ENCODE results near the gene MRPS6.

MRPS6 gene

DNA sequence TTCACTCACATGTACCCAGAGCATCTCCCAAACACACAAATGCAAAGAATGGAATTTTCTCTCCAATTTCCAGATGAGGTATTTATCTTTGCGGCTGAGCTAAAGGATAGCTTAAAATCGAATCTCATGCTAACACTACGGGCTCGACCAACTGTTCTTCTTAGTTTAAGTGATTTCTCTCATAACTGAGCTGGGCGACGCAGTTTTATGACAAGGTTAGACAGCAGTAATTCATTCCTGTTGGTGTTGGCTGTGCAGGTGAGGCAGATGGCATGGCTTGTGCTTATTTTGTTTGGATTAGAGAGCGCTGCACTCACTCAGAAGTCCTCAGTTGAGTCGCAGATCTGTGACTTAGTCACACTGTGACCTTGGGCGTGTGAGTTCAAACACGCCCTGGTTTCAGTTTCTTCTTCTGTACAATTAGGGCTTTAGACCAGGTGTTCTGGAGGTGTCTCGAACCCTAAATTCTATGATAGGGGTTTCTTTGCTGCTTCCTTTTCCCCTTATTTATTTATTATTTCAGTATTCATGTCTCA lies 41.5 kb upstream of the MRPS6 start:
- Histone ChIP-seq H3K4me3 (ENCODE audit: low read depth, low read length) (no peak overlapping the region), H3K4me1 (no peaks in the 10 kb centered on the region), H3K27me3 (no peaks in the 10 kb centered on the region), H3K36me3 (no peaks in the 10 kb centered on the region), H3K9me3 (no peaks in the 10 kb centered on the region)
- no peak for DNase-seq
- TF ChIP-seq, protein P1, sequence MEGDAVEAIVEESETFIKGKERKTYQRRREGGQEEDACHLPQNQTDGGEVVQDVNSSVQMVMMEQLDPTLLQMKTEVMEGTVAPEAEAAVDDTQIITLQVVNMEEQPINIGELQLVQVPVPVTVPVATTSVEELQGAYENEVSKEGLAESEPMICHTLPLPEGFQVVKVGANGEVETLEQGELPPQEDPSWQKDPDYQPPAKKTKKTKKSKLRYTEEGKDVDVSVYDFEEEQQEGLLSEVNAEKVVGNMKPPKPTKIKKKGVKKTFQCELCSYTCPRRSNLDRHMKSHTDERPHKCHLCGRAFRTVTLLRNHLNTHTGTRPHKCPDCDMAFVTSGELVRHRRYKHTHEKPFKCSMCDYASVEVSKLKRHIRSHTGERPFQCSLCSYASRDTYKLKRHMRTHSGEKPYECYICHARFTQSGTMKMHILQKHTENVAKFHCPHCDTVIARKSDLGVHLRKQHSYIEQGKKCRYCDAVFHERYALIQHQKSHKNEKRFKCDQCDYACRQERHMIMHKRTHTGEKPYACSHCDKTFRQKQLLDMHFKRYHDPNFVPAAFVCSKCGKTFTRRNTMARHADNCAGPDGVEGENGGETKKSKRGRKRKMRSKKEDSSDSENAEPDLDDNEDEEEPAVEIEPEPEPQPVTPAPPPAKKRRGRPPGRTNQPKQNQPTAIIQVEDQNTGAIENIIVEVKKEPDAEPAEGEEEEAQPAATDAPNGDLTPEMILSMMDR (IDR thresholded peaks at IDR 0.05; ENCODE audit: low read depth, low read length): no peak

DNA sequence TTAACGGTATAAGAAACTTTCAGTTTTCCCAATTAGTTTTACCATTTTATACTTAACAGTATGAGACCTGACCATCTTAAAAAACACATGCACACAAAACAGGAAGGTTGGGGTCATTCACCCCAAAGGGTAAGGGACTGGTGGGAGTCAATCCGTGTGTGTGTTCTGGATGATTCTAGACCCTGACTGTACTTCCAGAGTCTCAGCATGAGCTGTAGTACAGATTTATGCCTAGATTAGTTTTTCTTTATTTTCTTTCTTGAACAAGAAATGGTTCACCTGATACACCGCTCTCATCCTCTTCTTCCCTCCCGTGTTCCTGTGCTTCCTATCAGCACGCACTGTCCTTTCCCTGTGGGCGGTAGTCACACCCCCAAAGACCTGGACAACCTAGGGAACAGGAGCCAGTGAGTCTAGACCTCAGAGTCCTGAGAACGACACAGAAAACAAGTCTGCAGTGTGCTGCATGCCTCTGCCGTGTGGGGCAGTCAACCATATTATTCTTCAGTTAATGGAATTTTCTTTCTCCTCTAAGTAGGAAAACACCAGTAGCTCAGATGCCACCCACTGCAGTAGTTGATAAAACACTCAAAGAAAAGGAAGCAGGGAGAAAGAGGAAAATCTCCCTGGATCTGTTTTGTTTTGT lies 38.9 kb upstream of the MRPS6 start:
- peaks cover 11% of the 10 kb centered on the region for H3K27me3 ChIP-seq
- no peaks in the 10 kb centered on the region for H3K36me3 ChIP-seq
- TF ChIP-seq, protein P1 (IDR thresholded peaks at IDR 0.05; ENCODE audit: low read depth, low read length): no peak
- H3K4me1 ChIP-seq: no peaks in the 10 kb centered on the region
- no peak for DNase-seq
- no peaks in the 10 kb centered on the region for H3K9me3 ChIP-seq
- no peak overlapping the region for H3K4me3 ChIP-seq (ENCODE audit: low read depth, low read length)

DNA sequence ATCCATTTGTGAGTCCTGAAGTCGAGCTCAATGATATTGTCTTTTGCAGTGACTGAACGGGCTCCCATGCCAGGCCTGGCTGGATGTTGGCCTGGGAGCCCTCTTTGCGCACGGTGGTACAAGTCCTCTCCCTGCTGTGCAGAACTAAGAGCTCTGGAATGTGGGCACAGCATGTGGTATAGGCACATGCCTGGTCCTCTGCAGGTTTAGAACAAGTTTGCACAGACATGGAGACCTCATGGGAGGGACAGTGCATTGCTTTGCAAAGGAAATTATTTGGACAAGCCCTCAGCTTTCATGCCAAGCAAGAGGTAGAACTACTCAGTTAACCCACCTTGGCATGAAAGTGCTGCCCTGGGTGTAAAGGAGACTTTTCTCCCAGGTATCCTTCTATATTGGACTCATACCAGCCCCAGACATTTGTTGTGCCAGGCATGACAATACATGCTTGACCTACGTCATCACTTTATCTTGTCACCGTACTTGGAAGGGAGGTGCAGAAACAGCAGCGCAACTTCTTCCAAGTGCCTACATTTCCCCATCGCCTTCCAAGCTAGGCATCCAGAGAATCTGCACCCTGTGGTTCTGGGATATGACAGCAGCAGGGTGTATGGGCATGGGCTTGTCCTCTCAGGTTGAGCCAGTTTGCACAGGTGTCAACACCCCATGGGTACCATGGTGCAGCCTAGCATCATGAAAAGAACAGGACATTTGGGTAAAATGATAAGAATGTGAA lies 37.6 kb upstream of the MRPS6 start:
- no peak for DNase-seq
- no peaks in the 10 kb centered on the region for H3K36me3 ChIP-seq
- H3K27me3 ChIP-seq: peaks cover 23% of the 10 kb centered on the region
- H3K4me1 ChIP-seq: no peaks in the 10 kb centered on the region
- TF ChIP-seq, protein P1 (IDR thresholded peaks at IDR 0.05; ENCODE audit: low read depth, low read length): no peak
- no peaks in the 10 kb centered on the region for H3K9me3 ChIP-seq
- H3K4me3 ChIP-seq (ENCODE audit: low read depth, low read length): no peak overlapping the region

DNA sequence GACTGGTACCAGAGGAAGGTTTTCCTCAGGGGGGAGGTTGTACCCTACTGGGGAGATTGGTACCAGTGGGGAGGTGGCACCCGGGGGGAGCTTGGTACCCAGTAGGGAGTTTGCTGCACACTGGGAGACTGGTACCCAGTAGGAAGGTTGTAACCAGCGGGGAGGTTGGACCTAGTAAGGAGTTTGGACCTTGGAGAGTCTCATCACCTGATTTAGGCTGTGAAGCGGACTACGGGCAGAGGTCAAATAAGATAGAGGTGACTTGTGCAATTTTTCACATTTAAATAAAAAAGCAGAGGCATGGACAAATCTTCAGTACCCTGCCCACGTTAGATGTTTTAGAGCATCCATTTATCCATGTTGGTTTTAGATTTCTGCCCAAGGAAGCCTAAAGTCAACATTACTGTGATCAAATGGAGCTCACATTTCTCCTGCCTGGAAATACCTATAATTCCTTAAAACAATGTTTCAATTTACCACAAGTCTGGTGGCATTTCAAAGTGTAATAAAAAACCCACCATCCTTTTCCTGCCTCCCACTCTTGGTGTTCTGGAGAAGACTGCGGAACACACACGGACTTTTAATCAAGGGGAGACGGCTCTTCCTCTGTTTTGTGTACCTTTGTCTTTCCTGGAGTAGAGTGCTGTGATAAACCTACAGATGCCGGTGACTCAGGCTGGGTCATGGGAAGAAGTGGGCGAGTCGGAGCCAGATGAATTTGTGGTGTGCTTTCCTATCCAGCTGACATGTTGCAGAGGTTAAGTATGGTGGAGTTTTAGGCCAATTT lies 36.2 kb upstream of the MRPS6 start:
- no peaks in the 10 kb centered on the region for H3K36me3 ChIP-seq
- peaks cover 36% of the 10 kb centered on the region for H3K27me3 ChIP-seq
- DNase-seq: no peak
- H3K4me1 ChIP-seq: no peaks in the 10 kb centered on the region
- TF ChIP-seq, protein P1 (IDR thresholded peaks at IDR 0.05; ENCODE audit: low read depth, low read length): no peak
- H3K4me3 ChIP-seq (ENCODE audit: low read depth, low read length): no peak overlapping the region
- H3K9me3 ChIP-seq: no peaks in the 10 kb centered on the region

DNA sequence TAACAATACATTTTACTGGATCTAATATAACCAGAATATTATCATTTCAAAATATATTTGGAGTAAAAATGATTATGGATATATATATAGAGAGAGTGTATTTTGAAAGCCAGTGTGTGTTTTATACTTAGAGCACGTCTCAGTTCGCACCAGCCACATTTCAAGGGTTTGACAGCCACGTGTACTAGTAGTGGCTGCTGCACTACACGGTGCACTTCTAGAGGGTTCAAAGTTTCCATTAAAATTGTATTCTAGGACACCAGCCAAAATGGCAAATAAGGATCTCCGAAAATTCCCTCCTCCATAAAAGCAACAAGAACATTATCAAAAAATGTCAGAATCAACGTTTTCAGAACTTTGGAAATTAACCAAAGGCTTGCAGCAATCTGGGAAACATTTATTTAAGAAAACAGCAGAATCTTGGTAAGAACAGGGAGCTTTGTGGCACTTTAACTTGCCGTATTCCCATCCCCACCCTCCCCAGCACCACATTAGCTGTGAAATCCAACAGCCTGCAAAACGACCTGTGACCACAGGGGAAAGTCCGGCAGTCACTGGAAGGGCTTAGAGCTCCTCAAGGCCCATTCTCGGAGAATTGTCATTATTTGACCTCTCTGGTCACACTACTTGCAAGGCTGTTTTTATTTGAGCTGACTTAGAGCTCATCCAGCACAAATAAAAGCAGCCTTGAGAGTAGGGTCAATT lies 33.5 kb upstream of the MRPS6 start:
- H3K4me1 ChIP-seq: no peaks in the 10 kb centered on the region
- H3K4me3 ChIP-seq (ENCODE audit: low read depth, low read length): no peak overlapping the region
- no peaks in the 10 kb centered on the region for H3K36me3 ChIP-seq
- no peak for DNase-seq
- H3K27me3 ChIP-seq: peaks cover 47% of the 10 kb centered on the region
- TF ChIP-seq, protein P1 (IDR thresholded peaks at IDR 0.05; ENCODE audit: low read depth, low read length): no peak
- H3K9me3 ChIP-seq: no peaks in the 10 kb centered on the region
